HFFc6 (cell line): ENCODE results near the gene DIS3. TPM values are rescaled to one million over a fixed set of nuclear protein-coding genes. Genes with fewer than 3 reads are reported as not detected.
"Not testable (repeated sequence)": the region's sequence is repeated elsewhere in the genome, so short reads cannot be mapped to it uniquely, and the experiment has no call there.

Experiments used
- DNase-seq: peaks from one replicate; pipeline ENCODE4 v3.0.0-alpha.2; 2018
- H3K27ac Mint-ChIP-seq: 2 replicates; pipeline ENCODE4 v1.8.0; 2020; ENCODE audit warnings: mild to moderate bottlenecking, mixed read lengths
- H3K27me3 Mint-ChIP-seq: 2 replicates; pipeline ENCODE4 v1.8.0; 2021; ENCODE audit warnings: mild to moderate bottlenecking, moderate library complexity, mixed read lengths; ENCODE audit not compliant: insufficient read depth
- H3K36me3 Mint-ChIP-seq: 2 replicates; pipeline ENCODE4 v1.8.0; 2021; ENCODE audit warnings: low read depth, mixed read lengths
- H3K4me1 Mint-ChIP-seq: 2 replicates; pipeline ENCODE4 v1.8.0; 2020; ENCODE audit warnings: low read depth, mixed read lengths
- H3K4me3 Mint-ChIP-seq: 2 replicates; pipeline ENCODE4 v1.8.0; 2020; ENCODE audit warnings: mild to moderate bottlenecking, moderate library complexity, mixed read lengths
- H3K9me3 Mint-ChIP-seq: 2 replicates; pipeline ENCODE4 v1.8.0; 2020; ENCODE audit warnings: mild to moderate bottlenecking, mixed read lengths
- total RNA-seq, 6 experiments: library from RNA; stranded (reverse); fragmentation: NEBNext Ultra II Directional; extraction: Animal tissue kit (Norgen Biotek cat#: 25700); gene quantifications; 2 replicates in 1 of 6; 3 replicates in 5 of 6; pipeline ENCODE4 v1.2.3, GENCODE V29; 2021
- TF ChIP-seq, protein P1 (sequence below): fragments of 200-600 bp; sonication (generic); IDR thresholded peaks from 2 replicates; pipeline ENCODE4 v1.5.0; 2021; ENCODE audit warnings: antibody characterized with exemption, mild to moderate bottlenecking

DIS3 gene
- total RNA-seq, 6 experiments from 2014 or later, result 30.6 to 35.6 (median 31.9) TPM

DNA sequence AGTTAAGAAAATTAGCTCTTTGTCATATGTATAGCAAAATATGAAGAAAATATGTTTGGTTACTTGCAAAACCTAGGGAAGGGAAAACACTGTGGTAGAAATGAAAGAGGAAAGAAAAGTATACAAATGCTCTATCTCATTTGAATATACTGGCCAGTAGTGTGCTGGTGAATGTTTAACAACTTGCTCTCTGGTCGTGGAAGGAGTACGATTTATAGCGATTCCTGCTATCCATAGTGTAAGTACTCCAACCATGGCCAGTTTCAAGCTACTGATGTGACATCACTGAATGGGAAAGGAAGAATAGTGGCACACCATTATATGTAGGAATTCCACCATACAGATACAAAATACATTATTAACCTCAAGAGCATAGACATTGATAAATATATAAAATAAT lies 44.7 kb downstream of the DIS3 start:
- DNase-seq, result no peak
- peaks cover 22% of the 10 kb centered on the region for H3K36me3 Mint-ChIP-seq
- H3K4me1 Mint-ChIP-seq, result no peaks in the 10 kb centered on the region
- H3K9me3 Mint-ChIP-seq, result no peaks in the 10 kb centered on the region
- TF ChIP-seq, protein P1, sequence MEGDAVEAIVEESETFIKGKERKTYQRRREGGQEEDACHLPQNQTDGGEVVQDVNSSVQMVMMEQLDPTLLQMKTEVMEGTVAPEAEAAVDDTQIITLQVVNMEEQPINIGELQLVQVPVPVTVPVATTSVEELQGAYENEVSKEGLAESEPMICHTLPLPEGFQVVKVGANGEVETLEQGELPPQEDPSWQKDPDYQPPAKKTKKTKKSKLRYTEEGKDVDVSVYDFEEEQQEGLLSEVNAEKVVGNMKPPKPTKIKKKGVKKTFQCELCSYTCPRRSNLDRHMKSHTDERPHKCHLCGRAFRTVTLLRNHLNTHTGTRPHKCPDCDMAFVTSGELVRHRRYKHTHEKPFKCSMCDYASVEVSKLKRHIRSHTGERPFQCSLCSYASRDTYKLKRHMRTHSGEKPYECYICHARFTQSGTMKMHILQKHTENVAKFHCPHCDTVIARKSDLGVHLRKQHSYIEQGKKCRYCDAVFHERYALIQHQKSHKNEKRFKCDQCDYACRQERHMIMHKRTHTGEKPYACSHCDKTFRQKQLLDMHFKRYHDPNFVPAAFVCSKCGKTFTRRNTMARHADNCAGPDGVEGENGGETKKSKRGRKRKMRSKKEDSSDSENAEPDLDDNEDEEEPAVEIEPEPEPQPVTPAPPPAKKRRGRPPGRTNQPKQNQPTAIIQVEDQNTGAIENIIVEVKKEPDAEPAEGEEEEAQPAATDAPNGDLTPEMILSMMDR, result no peak
- no peak overlapping the region for H3K4me3 Mint-ChIP-seq
- no peaks in the 10 kb centered on the region for H3K27me3 Mint-ChIP-seq
- no peak overlapping the region for H3K27ac Mint-ChIP-seq

DNA sequence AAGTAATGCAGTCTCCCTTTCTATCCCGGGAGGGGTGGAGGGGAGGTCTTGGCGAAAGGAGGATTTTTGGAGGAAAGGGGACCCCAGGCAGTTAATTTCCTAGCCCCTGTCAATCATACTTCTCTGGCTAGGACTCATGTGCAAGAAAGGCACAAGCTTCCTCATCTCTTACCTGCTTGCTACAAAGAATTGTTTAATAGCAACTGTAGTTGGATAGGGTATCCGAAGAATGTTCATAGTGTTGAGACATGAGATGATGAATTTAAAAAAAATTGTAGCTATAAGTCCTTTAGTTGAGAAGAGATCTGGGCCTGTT lies 53.5 kb downstream of the DIS3 start:
- Mint-ChIP-seq H3K27ac (peak overlapping the region; percentile 71), H3K9me3 (no peaks in the 10 kb centered on the region), H3K27me3 (no peaks in the 10 kb centered on the region), H3K4me1 (peaks cover 43% of the 10 kb centered on the region), H3K4me3 (peak overlapping the region; percentile 92), H3K36me3 (peaks cover 25% of the 10 kb centered on the region)
- TF ChIP-seq, protein P1, result no peak
- no peak for DNase-seq

DNA sequence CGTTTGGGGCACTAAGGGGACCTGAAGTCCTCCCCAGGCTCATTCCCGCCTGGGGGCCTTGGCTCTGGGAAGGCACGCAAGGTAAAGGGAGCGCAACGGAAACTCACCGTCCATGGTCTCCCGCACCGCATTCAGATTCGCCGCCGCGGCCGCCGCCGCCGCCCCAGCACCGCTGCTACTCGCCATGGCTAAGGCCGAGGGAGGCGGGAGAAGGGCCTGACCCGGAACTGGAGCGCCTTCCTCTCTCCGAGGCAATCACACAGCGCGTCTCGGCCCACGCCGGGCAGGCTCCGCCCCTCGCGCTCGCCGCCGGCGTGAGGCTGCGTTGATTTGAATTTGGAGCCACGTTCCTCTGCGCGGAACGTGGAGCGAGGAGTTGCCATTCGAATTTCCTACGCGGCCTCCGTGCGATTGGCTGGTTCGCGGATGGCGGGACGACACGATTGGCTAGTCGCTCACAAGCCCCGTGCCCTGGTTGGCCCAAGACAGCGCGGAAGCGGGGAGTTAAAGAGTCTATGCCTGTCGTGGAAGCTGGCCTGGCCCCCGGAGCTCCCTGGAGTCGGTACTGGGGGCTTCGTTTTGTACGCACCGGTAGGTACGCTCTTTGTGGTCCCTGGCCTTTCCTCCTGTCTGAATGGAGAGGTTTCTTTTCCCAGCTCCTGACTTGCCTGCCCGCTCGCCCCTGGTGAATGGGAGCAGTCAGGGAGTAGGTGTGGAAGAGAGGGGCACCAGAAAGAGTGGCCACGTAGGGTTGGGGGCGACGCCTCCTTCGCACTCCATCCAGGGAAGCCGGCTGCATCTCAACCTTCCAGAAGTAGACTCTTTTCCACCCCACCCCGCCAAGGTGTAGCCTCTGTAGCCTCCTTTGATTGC lies 54.0 kb downstream of the DIS3 start, which contains the start of the genes BORA and MZT1:
Gene BORA (plus strand): TSS at position 507 of the 873 bp plus-strand sequence. CDS start 1,018 bp downstream, outside the sequence.
Gene MZT1 (minus strand): TSS at position 213 of the 873 bp plus-strand sequence. CDS start 27 bp downstream, at position 186.
- Mint-ChIP-seq H3K27ac (peak within 1 kb of the TSS; percentile 75), H3K4me1 (peaks cover 43% of the 10 kb centered on the region), H3K9me3 (no peaks in the 10 kb centered on the region), H3K36me3 (peaks cover 28% of the 10 kb centered on the region), H3K4me3 (peak within 1 kb of the TSS; percentile 92), H3K27me3 (no peaks in the 10 kb centered on the region)
- peak; percentile 97 for DNase-seq
- TF ChIP-seq, protein P1, result no peak

DNA sequence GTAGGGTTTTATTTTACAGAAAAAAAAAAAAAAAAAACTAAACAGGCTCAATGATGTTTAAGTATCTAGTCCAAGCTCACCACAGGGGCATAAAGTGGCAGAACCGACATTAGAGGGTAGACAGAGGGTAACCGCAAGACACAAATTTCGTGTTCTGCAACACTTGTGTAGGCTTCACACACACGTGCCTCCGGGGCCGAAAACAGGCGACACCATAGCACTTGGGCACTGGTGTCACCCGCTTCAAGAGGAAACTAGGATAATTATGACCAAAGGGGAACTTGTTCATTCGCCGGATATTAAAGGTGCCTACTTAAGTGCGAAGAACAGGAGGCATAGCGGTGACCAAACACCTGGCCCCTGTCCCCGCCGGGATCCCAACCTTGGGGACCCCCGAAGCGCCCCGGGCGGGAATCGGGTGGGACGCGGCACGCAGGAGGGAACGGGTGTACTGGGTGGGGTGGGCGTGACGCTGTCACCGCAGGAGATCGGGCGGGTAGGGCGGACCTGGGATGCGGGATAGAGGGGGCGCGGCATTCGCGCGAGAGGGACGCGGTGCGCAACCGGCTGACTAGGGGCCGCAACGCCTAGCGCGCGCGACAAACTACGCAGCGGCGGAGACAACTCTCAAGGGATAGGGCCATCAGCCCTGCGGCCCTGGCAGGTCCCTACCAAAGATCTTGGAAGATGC lies 54.8 kb downstream of the DIS3 start:
- DNase-seq, result no peak
- Mint-ChIP-seq H3K4me3 (peak overlapping the region; percentile 92), H3K27ac (peak overlapping the region; percentile 75), H3K36me3 (peaks cover 31% of the 10 kb centered on the region), H3K27me3 (no peaks in the 10 kb centered on the region), H3K4me1 (peaks cover 43% of the 10 kb centered on the region), H3K9me3 (no peaks in the 10 kb centered on the region)
- TF ChIP-seq, protein P1, result no peak

DNA sequence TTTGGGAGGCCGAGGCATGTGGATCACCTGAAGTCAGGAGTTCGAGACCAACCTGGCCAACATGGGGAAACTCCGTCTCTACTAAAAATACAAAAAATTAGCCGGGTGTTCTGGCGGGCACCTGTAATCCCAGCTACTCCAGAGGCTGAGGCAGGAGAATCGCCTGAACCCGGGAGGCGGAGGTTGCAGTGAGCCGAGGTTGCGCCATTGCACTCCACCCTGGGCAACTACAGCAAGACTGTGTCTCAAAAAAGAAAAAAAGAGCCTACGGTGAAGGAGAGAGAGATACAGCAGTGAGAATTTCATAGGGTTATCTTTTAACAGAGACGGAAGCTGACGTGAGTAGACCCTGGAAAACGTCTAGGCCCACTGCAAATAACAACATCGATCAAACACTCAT lies 55.5 kb downstream of the DIS3 start:
- H3K27ac Mint-ChIP-seq, result peak overlapping the region; percentile 75
- H3K4me1 Mint-ChIP-seq, result peaks cover 43% of the 10 kb centered on the region
- not testable (repeated sequence) for H3K9me3 Mint-ChIP-seq, H3K27me3 Mint-ChIP-seq, DNase-seq
- peaks cover 25% of the 10 kb centered on the region for H3K36me3 Mint-ChIP-seq
- H3K4me3 Mint-ChIP-seq, result peak overlapping the region; percentile 92

DNA sequence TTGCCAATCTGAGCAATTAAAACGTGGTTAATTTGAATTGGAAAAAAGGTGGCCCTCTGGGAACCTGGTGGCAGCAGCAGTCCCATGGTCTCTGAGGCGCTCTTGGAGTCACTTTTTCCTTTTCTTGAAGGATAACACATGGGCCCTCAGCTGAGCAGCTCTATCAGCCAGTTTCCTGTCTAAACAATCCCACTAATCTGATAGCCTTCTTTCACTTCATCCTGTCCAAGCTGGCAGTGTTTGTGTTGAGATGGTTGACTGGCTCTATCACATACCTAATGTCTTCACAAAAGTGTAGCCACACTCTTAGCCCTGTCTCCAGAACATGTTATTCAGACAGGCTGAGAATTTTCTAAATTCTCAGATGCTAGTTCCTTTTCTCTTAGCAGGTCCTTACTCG lies 64.9 kb downstream of the DIS3 start:
- no peak overlapping the region for H3K27ac Mint-ChIP-seq
- H3K27me3 Mint-ChIP-seq, result no peaks in the 10 kb centered on the region
- DNase-seq, result no peak
- no peaks in the 10 kb centered on the region for H3K9me3 Mint-ChIP-seq
- peaks cover 45% of the 10 kb centered on the region for H3K36me3 Mint-ChIP-seq
- no peak overlapping the region for H3K4me3 Mint-ChIP-seq
- TF ChIP-seq, protein P1, result no peak
- H3K4me1 Mint-ChIP-seq, result peaks cover 16% of the 10 kb centered on the region
